HG03342 (cell line): ENCODE data around the gene NR1D1.

Experiments used
- ATAC-seq: cut with Tn5 transposase; IDR thresholded peaks from one replicate; pipeline ENCODE4 v1.9.1; 2021; ENCODE audit warnings: mild to moderate bottlenecking, moderate library complexity; ENCODE audit not compliant: unreplicated experiment

NR1D1 gene

GRCh38 chr17:40097931-40098845 lies 2.2 kb downstream of the NR1D1 start:
- ATAC-seq: no peak

DNA sequence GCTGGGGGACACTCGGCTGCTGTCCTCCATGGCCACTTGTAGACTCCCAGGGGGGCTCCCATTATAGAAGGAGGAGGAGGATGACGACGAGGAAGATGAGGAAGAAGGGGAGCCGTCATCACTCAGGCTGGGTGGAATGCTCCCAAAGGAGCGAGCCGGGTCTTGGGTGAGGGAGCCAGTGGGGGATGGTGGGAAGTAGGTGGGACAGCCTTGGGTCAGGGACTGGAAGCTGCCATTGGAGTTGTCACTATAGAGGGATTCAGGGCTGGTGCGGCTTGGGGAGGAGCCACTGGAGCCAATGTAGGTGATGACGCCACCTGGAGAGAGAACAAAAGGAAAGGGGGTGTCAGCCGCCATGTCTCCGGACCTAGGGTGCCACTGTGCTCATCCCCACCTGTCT lies 3.3 kb downstream of the NR1D1 start:
- ATAC-seq: no peak

DNA sequence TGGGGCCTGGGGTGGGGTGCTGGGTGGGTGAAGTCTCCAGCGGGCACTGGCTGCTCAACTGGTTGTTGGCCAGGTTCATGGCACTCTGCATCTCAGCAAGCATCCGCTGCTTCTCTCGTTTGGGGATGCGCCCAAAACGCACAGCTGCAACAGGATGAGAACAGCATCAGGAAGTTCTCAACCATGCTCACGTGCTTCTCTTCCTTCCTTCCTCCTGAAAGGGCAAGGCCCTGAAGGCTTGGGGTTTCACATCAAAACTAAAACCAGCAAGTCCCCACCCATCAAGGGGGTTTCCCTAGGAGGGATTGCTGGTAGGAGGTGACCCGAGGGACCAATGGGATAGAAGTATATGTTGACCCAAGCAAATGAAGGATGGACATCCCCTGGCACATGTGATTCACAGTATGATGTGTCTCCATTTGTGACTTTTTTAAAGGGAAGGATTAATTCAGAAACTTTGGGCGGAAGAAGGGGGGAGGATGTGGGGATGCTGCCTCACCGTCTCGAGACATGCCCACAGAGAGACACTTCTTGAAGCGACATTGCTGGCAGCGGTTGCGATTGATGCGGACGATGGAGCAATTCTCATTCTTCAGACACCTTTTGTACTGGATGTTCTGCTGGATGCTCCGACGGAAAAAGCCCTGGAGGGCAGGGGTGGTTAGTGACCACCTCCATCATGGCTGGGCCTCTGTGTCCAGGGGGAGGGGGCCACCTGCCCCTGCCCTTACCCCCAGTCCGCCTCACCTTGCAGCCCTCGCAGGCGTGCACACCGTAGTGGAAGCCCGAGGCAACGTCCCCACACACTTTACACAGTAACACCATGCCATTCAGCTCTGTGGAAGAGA lies 4.2 kb downstream of the NR1D1 start:
- peak; percentile 48 for ATAC-seq

GRCh38 chr17:40095351-40095943 lies 4.9 kb downstream of the NR1D1 start:
- ATAC-seq: no peak

DNA sequence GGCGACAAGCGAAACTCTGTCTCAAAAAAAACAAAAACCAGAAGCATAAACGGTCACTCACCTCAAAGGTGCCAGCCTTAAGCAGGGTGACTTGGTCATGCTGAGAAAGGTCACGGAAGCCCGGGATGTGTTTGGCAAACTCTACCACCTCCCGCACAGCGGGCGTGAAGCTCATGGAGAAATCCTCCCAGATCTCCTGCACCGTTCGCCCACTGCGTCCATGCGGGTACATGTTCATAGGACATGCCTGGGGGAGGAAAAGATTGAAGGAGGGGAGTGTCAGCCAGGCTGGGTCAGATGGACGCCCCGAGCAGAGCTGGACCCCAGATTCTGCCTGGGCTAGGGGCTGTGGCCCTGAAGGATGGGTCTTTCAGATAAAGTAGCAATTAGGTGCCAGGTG lies 5.5 kb downstream of the NR1D1 start:
- no peak for ATAC-seq

DNA sequence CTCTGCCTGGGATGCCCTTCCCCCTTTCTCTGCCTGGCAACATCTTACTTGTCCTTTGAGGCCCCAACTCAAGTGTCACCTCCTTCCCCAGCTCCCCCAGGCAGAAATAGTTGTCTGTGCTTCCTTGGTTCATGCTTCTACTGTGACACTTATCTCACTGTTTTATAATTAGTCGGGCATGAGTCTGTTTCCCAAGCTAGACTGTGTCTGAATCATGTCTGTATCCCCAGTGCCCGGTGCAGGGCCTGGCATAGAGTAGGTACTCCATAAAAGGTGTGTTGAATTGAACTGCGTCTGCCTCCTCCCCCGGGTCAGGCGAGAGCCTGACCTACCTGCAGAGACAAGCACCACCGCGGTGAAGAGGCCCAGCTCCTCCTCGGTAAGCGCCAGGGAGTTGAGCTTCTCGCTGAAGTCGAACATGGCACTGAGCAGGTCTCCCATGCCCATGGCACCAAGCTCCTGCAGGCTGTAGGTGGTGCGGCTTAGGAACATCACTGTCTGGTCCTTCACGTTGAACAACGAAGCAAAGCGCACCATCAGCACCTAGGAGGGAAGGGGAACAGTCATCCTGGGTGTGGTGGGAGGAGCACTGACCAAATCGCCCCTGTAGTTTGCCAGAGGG lies 6.7 kb downstream of the NR1D1 start:
- ATAC-seq: no peak

DNA sequence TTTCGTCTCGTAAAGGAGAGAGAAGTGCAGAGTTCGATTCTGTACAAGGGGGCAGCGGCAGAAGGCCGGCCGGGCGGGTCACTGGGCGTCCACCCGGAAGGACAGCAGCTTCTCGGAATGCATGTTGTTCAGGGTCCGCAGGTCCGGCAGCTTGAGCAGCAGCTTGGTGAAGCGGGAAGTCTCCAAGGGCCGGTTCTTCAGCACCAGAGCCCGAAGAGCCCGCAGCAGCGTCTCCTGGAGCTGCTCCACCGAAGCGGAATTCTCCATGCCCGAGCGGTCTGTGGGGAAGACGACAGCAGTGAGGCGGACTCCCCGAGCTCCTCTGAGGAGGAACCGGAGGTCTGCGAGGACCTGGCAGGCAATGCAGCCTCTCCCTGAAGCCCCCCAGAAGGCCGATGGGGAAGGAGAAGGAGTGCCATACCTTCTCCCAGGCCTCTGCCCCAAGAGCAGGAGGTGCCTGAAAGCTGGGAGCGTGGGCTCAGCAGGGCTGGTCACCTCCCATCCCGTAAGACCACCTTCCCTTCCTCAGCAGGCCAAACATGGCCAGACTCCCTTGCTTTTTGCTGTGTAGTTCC lies 7.3 kb downstream of the NR1D1 start:
- ATAC-seq: no peak

DNA sequence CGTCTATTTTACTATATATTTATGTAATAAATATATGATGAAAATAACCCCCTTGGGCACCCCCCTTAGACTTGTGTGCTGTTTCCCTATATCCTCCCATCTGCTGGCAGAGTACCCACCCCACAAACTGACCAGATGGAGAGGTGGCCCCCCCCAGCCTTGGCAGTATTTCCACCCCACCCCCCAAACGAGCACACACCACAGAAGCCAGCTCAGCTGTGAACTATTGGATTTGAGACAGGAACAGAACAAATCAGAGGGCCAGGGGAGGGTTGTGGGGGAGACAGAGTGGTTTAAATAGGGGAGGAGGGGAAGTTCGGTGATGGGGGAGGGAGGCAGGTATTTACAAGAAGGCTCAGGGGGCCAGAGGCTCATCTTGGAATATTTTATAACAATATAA lies 7.8 kb downstream of the NR1D1 start:
- ATAC-seq: no peak

DNA sequence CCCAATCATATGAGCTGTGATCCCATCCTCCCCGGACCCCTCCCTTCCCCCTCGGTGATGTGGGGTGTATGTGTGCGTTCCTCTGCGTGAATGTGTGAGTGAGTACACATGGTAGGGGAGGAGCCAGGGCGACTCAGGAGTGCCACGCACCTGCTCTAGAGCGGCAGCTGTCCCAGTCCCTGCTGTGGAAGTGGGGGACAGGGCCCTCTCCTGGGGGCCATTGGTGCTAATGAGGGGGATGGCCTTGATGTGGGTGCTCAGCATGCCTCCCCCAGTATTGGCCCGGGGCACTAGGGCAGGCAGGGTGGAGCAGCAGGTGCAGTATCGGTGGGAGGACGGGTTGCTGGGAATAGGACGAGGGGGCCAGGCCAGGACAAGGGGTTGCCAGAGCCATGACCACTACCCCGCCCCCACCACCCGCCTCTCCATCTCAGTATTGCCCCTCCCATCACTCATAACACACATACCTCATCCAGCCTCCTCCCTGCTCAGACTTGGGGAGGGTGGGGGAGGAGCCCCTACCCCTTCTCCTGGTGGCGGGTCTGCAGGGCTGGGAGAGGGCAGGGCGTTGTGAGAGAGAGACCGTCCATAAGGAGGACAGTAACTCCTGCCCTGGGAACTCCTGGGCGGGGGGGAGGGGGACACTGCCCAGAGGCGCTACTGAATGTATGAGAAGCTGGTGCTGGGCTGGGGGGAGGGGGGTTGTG lies 8.5 kb downstream of the NR1D1 start:
- ATAC-seq: no peak

GRCh38 chr17:40090237-40091119 lies 9.9 kb downstream of the NR1D1 start:
- ATAC-seq: no peak

DNA sequence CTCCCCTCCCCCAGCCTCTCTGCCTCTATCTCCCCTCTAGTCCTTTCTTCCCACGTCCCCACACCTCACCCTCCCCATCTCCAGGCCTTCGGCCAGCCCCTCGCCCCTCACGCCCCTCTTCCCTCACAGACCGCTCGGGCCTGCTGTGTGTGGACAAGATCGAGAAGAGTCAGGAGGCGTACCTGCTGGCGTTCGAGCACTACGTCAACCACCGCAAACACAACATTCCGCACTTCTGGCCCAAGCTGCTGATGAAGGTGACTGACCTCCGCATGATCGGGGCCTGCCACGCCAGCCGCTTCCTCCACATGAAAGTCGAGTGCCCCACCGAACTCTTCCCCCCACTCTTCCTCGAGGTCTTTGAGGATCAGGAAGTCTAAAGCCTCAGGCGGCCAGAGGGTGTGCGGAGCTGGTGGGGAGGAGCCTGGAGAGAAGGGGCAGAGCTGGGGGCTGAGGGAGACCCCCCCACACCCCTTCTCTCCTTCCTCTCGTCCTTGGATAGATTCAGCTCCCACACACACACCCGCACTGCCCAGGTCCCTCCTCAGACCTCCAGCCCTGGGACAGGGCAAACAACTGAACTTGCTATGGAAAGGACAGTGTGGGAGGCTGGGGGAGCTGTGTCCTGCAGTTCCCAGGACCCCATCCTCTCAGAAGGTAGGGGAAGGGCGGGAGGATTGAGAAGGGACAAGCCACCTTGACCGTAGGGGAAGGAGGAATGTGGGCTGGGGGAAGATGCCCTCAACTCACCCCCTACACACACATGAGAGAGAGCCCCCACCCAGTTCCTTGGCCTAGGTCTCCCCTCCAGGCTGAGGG lies 11.1 kb downstream of the NR1D1 start:
- no peak for ATAC-seq

- ATAC-seq: no peak
These were observed 12.3 kb downstream of the NR1D1 start for GRCh38 chr17:40087903-40088718.

DNA sequence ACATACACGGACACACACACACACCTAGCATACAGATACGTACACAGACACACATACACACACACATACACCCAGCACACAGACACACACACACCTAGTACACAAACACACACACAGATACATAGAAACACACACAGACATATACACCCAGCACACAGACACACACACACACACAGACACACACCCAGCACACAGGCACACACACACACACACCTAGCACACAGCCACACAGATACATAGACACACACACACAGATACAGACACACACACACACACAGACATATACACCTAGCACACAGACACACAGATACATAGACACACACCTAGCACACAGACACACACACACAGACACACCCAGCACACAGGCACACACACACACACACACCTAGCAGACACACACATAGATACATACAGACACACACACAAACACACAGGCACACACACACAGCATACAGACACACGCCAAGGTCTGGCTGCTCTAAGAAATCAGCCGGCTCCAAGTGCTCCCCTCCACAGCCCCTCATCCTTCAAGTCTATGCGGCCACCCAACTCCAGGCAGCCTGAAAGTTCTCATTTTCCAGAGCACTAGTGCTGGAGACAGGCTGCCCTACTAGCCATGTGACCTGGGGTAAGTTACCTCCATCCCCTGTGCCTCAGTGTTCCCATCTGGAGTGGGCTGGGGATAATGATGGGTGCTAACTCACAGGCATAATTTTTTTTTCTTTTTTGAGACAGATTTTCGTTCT lies 13.2 kb downstream of the NR1D1 start:
- ATAC-seq: no peak

DNA sequence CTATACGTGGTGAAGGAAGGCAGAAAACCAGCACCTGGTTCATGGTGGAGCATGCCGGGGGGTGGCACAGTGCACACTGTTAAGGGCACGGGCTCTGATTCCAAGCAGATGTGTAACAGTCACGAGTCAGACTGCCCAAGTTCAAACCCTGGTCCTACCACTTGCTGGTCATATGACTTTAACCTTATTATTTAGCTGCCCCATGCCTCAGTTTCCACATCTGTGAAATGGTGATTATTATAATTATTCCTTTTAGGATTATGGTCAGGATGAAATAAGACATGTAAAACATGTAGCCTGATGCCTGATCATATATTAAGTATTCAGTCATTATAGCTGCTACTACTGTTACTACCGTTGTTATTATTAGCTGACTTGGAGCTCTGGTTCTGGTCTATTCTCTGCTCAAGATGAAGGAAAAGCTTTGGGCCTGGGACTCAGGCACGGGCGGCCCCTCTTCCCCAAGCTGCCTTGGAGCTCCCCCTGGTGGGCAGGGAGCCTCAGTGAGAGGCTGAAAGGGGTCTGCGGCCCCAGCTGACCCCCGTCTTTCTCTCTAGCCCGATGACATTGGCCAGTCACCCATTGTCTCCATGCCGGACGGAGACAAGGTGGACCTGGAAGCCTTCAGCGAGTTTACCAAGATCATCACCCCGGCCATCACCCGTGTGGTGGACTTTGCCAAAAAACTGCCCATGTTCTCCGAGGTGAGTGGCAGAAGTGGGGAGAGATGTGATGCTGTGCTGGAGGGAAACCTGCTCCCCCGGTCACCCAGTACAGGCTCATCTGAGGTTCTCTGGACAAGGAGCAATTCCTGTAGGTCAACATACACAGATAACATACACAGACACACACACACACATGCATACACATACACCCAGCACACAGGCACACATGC lies 14.0 kb downstream of the NR1D1 start:
- ATAC-seq: no peak

- ATAC-seq: no peak
These were observed 15.9 kb downstream of the NR1D1 start for GRCh38 chr17:40084477-40084876.

- no peak for ATAC-seq
These were observed 20.8 kb downstream of the NR1D1 start for GRCh38 chr17:40079545-40079944.
